HepG2 (cell line): ENCODE measurements around the gene EVA1C. TPM values are rescaled to one million over a fixed set of nuclear protein-coding genes. Genes with fewer than 3 reads are reported as not detected.

Source experiments
- GFI1 ChIP-seq: sonication (generic); formaldehyde crosslinking; IDR thresholded peaks from 2 replicates; pipeline ENCODE4 v1.5.0; 2020; ENCODE audit warnings: missing genetic modification reagents, mild to moderate bottlenecking, borderline replicate concordance
- HOXA3 ChIP-seq: sonication (generic); formaldehyde crosslinking; IDR thresholded peaks from 2 replicates; pipeline ENCODE4 v1.5.0; 2020; ENCODE audit warnings: missing genetic modification reagents
- LCORL ChIP-seq, 2 experiments: fragments of 450-650 bp in 1 of 2; sonication (generic) in 1 of 2; formaldehyde crosslinking in 1 of 2; IDR thresholded peaks; 2 replicates each; pipeline versions ENCODE4 v1.5.0 to v1.6.1; 2017 to 2020; ENCODE audit warnings: antibody characterized with exemption in 1 of 2, missing genetic modification reagents in 1 of 2
- PAXIP1 ChIP-seq: sonication (generic); formaldehyde crosslinking; conservative IDR thresholded peaks from 2 replicates; pipeline ENCODE4 v1.4.0; 2020; ENCODE audit warnings: mild to moderate bottlenecking, missing genetic modification reagents, moderate library complexity
- REPIN1 ChIP-seq: sonication (generic); formaldehyde crosslinking; IDR thresholded peaks from 2 replicates; pipeline ENCODE4 v1.8.0; 2022; ENCODE audit warnings: missing genetic modification reagents, low read depth, mild to moderate bottlenecking, borderline replicate concordance
- SOX6 ChIP-seq, 2 experiments: fragments of 450-650 bp in 1 of 2; sonication (generic) in 1 of 2; formaldehyde crosslinking in 1 of 2; IDR thresholded peaks; 2 replicates each; pipeline versions ENCODE4 v1.4.0 to v1.6.1; 2017 to 2020; ENCODE audit warnings: antibody characterized with exemption in 1 of 2, mild to moderate bottlenecking in 1 of 2, missing genetic modification reagents in 1 of 2
- TARDBP ChIP-seq: sonication (generic); formaldehyde crosslinking; IDR thresholded peaks from 2 replicates; pipeline ENCODE4 v1.8.0; 2022; ENCODE audit warnings: mild to moderate bottlenecking, missing genetic modification reagents
- ZBTB10 ChIP-seq: sonication (generic); formaldehyde crosslinking; IDR thresholded peaks from 2 replicates; pipeline ENCODE4 v1.4.0; 2020; ENCODE audit warnings: missing genetic modification reagents, borderline replicate concordance
- ZBTB38 ChIP-seq: sonication (generic); formaldehyde crosslinking; IDR thresholded peaks from 2 replicates; pipeline ENCODE4 v1.5.1; 2020; ENCODE audit warnings: mild to moderate bottlenecking, missing genetic modification reagents
- ZFX ChIP-seq: sonication (generic); formaldehyde crosslinking; IDR thresholded peaks from 2 replicates; pipeline ENCODE4 v1.4.0; 2020; ENCODE audit warnings: mild to moderate bottlenecking, low read depth, missing genetic modification reagents, moderate library complexity
- ZFY ChIP-seq: sonication (generic); formaldehyde crosslinking; IDR thresholded peaks from 2 replicates; pipeline ENCODE4 v1.4.0; 2020; ENCODE audit warnings: missing genetic modification reagents
- ZNF746 ChIP-seq: sonication (generic); formaldehyde crosslinking; IDR thresholded peaks from 2 replicates; pipeline ENCODE4 v1.8.0; 2022; ENCODE audit warnings: mild to moderate bottlenecking, missing genetic modification reagents
- ZNF781 ChIP-seq: sonication (generic); formaldehyde crosslinking; IDR thresholded peaks from 2 replicates; pipeline ENCODE4 v1.5.1; 2020; ENCODE audit warnings: borderline replicate concordance, mild to moderate bottlenecking, missing genetic modification reagents; ENCODE audit errors: not compliant biosample characterization
- polyA plus RNA-seq, 8 experiments: library from polyadenylated mRNA; depleted of rRNA in 3 of 8; stranded (reverse) in 7 of 8; unstranded in 1 of 8; fragments of >200 nt; fragmentation: Illumina TruSeq in 4 of 8; extraction: Trizol in 4 of 8; gene quantifications; 2 replicates each; pipeline versions ENCODE4 v1.2.1 to v1.2.3, GENCODE V29; 2011 to 2016; ENCODE audit warnings: low read depth in 4 of 8, missing spikeins in 1 of 8, mixed read lengths in 1 of 8; ENCODE audit not compliant: insufficient read depth in 1 of 8
- total RNA-seq, 5 experiments: library from RNA; depleted of rRNA; stranded (reverse); fragments of >200 nt; fragmentation: Illumina TruSeq; extraction: Trizol; gene quantifications; 2 replicates each; pipeline ENCODE4 v1.2.3, GENCODE V29; 2016; ENCODE audit warnings: low read depth in 1 of 5
- TF ChIP-seq, protein P1 (sequence below): IDR thresholded peaks from 2 replicates; pipeline ENCODE4 v1.6.1; 2012; ENCODE audit warnings: inconsistent platforms
- TF ChIP-seq, protein P2 (sequence below): sonication (generic); formaldehyde crosslinking; IDR thresholded peaks from 2 replicates; pipeline ENCODE4 v1.4.0; 2020; ENCODE audit warnings: missing genetic modification reagents, borderline replicate concordance
- TF ChIP-seq, protein P3 (sequence below): sonication (generic); formaldehyde crosslinking; IDR thresholded peaks from 2 replicates; pipeline ENCODE4 v1.5.1; 2020; ENCODE audit warnings: mild to moderate bottlenecking, moderate library complexity, missing genetic modification reagents
- TF ChIP-seq, protein P4 (sequence below): sonication (generic); IDR thresholded peaks from 2 replicates; pipeline ENCODE4 v1.6.1; 2016; ENCODE audit warnings: low read depth, borderline replicate concordance

EVA1C gene
- total and polyA plus RNA-seq, 2 of the 13 experiments (the other 11 are each of a cell fraction or from before 2014, with no cell fraction given): 0.29 to 0.34 TPM

DNA sequence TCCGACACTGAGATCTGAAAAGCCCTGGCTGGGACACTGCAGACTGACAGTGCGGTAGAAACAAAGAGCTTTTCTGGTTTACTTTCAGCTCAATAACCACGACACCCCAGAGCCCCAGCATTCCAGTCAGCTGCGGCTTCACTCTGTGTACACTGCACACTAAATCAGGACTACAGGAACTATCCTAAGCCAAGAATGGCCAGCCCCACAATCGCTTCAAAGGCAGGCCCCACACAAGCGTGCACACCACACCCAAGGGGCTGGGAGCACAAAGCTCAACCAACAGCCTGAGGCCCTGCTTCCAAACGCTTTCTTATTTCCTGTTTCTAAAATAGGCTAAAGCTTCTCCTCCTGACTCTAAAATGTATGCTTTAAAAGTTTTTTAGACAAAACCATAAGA lies 48.1 kb upstream of the EVA1C start (continued):
- TF ChIP-seq REPIN1 (peak; percentile 68; the same call in 1 of the 2 replicates), SOX6 (IDR thresholded peaks at IDR 0.05) (no peak), SOX6 (CRISPR knock-in tag; IDR thresholded peaks at IDR 0.05) (peak; percentile 83), ZFX (CRISPR knock-in tag) (peak; percentile 69), TARDBP (CRISPR knock-in tag) (peak; percentile 63; the same call in 1 of the 2 replicates), ZBTB38 (CRISPR knock-in tag) (peak; percentile 57; the same call in 1 of the 2 replicates), ZFY (CRISPR knock-in tag) (peak; percentile 28; the same call in 1 of the 2 replicates), HOXA3 (CRISPR knock-in tag) (peak; percentile 40; the same call in 1 of the 2 replicates), PAXIP1 (peak; percentile 85), GFI1 (CRISPR knock-in tag) (peak; percentile 95), ZNF746 (0 out of 2 replicates have a peak, but pooled peaks have one; percentile 35), ZBTB10 (CRISPR knock-in tag) (0 out of 2 replicates have a peak, but pooled peaks have one; percentile 52), LCORL (IDR thresholded peaks at IDR 0.05) (no peak), LCORL (CRISPR knock-in tag; IDR thresholded peaks at IDR 0.05) (peak; percentile 66), ZNF781 (CRISPR knock-in tag) (no peak)
- TF ChIP-seq, protein P1, sequence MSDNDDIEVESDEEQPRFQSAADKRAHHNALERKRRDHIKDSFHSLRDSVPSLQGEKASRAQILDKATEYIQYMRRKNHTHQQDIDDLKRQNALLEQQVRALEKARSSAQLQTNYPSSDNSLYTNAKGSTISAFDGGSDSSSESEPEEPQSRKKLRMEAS: no peak
- TF ChIP-seq, protein P2, sequence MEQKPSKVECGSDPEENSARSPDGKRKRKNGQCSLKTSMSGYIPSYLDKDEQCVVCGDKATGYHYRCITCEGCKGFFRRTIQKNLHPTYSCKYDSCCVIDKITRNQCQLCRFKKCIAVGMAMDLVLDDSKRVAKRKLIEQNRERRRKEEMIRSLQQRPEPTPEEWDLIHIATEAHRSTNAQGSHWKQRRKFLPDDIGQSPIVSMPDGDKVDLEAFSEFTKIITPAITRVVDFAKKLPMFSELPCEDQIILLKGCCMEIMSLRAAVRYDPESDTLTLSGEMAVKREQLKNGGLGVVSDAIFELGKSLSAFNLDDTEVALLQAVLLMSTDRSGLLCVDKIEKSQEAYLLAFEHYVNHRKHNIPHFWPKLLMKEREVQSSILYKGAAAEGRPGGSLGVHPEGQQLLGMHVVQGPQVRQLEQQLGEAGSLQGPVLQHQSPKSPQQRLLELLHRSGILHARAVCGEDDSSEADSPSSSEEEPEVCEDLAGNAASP: no peak
- TF ChIP-seq, protein P3, sequence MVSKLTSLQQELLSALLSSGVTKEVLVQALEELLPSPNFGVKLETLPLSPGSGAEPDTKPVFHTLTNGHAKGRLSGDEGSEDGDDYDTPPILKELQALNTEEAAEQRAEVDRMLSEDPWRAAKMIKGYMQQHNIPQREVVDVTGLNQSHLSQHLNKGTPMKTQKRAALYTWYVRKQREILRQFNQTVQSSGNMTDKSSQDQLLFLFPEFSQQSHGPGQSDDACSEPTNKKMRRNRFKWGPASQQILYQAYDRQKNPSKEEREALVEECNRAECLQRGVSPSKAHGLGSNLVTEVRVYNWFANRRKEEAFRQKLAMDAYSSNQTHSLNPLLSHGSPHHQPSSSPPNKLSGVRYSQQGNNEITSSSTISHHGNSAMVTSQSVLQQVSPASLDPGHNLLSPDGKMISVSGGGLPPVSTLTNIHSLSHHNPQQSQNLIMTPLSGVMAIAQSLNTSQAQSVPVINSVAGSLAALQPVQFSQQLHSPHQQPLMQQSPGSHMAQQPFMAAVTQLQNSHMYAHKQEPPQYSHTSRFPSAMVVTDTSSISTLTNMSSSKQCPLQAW (CRISPR knock-in tag): 0 out of 2 replicates have a peak, but pooled peaks have one; percentile 57
- TF ChIP-seq, protein P4, sequence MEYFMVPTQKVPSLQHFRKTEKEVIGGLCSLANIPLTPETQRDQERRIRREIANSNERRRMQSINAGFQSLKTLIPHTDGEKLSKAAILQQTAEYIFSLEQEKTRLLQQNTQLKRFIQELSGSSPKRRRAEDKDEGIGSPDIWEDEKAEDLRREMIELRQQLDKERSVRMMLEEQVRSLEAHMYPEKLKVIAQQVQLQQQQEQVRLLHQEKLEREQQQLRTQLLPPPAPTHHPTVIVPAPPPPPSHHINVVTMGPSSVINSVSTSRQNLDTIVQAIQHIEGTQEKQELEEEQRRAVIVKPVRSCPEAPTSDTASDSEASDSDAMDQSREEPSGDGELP: peak; percentile 73; the same call in 1 of the 2 replicates
